NCI-H1436 (cell line): ENCODE results near the gene PLEKHN1.
A peak's percentile ranks its signal among the peaks of the same experiment; 100 is the strongest.
"Not testable (repeated sequence)": the region's sequence is repeated elsewhere in the genome, so short reads cannot be mapped to it uniquely, and the experiment has no call there.

ENCODE experiments used
- DNase-seq: peaks from one replicate; lab custom pipeline; 2025; lab: John Stamatoyannopoulos, UW

PLEKHN1 gene

GRCh38 chr1:942411-942821, 23.9 kb upstream of the PLEKHN1 start:
- DNase-seq: no peak

GRCh38 chr1:942864-943533, 23.3 kb upstream of the PLEKHN1 start:
- DNase-seq: no peak

GRCh38 chr1:943545-944340, 22.5 kb upstream of the PLEKHN1 start:
- no peak for DNase-seq

GRCh38 chr1:944341-945325, 21.6 kb upstream of the PLEKHN1 start:
- DNase-seq: no peak

- DNase-seq: no peak
Measured at GRCh38 chr1:945688-946556, 20.4 kb upstream of the PLEKHN1 start.

- not testable (repeated sequence) for DNase-seq
Measured at GRCh38 chr1:946811-947210, 19.5 kb upstream of the PLEKHN1 start.

- no peak for DNase-seq
Measured at GRCh38 chr1:947958-948357, 18.3 kb upstream of the PLEKHN1 start.

- DNase-seq: no peak
Measured at GRCh38 chr1:950268-950667, 16.0 kb upstream of the PLEKHN1 start.

- DNase-seq: no peak
Measured at GRCh38 chr1:950881-951280, 15.4 kb upstream of the PLEKHN1 start.

GRCh38 chr1:951364-951763, 14.9 kb upstream of the PLEKHN1 start:
- DNase-seq: no peak

GRCh38 chr1:952201-952600, 14.1 kb upstream of the PLEKHN1 start:
- DNase-seq: no peak

GRCh38 chr1:952603-953002, 13.7 kb upstream of the PLEKHN1 start:
- no peak for DNase-seq

- no peak for DNase-seq
Measured at GRCh38 chr1:953524-954320, 12.6 kb upstream of the PLEKHN1 start.

GRCh38 chr1:954927-955326, 11.4 kb upstream of the PLEKHN1 start:
- DNase-seq: no peak

GRCh38 chr1:955474-955873, 10.8 kb upstream of the PLEKHN1 start:
- DNase-seq: no peak

- no peak for DNase-seq
Measured at GRCh38 chr1:956636-957035, 9.6 kb upstream of the PLEKHN1 start.

- DNase-seq: peak; percentile 82
Measured at GRCh38 chr1:958823-959730, 7.2 kb upstream of the PLEKHN1 start, which contains the start of gene NOC2L. TSS of gene NOC2L (minus strand) at chr1:959256. CDS start at chr1:959240, 16 bp downstream.

- no peak for DNase-seq
Measured at GRCh38 chr1:959731-960362, 6.4 kb upstream of the PLEKHN1 start.
